ENCODE results near the gene NTM.

DNA sequence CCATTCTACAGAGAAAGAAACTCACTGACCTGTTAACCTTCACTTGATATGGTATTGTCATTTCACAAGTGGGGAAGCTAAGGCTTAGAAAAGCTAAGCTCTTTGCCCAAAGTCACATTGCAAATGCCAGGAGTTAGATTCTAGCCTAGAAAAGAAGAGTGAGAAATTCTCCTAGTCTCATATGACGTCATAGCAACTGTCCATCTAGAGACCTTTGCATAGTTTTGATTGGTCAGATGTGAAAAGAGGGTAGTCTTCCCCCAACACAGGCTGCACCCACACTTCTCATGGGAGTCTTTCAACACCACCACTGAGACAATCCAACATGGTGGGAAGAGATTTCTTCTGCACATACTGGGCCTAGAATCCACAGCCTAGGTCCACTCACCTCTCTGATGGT, 197.9 kb downstream of the NTM start:
- TF ChIP-seq, protein P1, sequence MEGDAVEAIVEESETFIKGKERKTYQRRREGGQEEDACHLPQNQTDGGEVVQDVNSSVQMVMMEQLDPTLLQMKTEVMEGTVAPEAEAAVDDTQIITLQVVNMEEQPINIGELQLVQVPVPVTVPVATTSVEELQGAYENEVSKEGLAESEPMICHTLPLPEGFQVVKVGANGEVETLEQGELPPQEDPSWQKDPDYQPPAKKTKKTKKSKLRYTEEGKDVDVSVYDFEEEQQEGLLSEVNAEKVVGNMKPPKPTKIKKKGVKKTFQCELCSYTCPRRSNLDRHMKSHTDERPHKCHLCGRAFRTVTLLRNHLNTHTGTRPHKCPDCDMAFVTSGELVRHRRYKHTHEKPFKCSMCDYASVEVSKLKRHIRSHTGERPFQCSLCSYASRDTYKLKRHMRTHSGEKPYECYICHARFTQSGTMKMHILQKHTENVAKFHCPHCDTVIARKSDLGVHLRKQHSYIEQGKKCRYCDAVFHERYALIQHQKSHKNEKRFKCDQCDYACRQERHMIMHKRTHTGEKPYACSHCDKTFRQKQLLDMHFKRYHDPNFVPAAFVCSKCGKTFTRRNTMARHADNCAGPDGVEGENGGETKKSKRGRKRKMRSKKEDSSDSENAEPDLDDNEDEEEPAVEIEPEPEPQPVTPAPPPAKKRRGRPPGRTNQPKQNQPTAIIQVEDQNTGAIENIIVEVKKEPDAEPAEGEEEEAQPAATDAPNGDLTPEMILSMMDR (IDR thresholded peaks at IDR 0.05): no peak
- TF ChIP-seq TP53 (CRISPR knock-in tag; IDR thresholded peaks at IDR 0.05): no peak
- TF ChIP-seq, protein P2, sequence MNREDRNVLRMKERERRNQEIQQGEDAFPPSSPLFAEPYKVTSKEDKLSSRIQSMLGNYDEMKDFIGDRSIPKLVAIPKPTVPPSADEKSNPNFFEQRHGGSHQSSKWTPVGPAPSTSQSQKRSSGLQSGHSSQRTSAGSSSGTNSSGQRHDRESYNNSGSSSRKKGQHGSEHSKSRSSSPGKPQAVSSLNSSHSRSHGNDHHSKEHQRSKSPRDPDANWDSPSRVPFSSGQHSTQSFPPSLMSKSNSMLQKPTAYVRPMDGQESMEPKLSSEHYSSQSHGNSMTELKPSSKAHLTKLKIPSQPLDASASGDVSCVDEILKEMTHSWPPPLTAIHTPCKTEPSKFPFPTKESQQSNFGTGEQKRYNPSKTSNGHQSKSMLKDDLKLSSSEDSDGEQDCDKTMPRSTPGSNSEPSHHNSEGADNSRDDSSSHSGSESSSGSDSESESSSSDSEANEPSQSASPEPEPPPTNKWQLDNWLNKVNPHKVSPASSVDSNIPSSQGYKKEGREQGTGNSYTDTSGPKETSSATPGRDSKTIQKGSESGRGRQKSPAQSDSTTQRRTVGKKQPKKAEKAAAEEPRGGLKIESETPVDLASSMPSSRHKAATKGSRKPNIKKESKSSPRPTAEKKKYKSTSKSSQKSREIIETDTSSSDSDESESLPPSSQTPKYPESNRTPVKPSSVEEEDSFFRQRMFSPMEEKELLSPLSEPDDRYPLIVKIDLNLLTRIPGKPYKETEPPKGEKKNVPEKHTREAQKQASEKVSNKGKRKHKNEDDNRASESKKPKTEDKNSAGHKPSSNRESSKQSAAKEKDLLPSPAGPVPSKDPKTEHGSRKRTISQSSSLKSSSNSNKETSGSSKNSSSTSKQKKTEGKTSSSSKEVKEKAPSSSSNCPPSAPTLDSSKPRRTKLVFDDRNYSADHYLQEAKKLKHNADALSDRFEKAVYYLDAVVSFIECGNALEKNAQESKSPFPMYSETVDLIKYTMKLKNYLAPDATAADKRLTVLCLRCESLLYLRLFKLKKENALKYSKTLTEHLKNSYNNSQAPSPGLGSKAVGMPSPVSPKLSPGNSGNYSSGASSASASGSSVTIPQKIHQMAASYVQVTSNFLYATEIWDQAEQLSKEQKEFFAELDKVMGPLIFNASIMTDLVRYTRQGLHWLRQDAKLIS (CRISPR knock-in tag; IDR thresholded peaks at IDR 0.05; ENCODE audit: borderline replicate concordance): no peak
- no peak for TF ChIP-seq MYBL2 (CRISPR knock-in tag; IDR thresholded peaks at IDR 0.05)
- TF ChIP-seq, protein P3, sequence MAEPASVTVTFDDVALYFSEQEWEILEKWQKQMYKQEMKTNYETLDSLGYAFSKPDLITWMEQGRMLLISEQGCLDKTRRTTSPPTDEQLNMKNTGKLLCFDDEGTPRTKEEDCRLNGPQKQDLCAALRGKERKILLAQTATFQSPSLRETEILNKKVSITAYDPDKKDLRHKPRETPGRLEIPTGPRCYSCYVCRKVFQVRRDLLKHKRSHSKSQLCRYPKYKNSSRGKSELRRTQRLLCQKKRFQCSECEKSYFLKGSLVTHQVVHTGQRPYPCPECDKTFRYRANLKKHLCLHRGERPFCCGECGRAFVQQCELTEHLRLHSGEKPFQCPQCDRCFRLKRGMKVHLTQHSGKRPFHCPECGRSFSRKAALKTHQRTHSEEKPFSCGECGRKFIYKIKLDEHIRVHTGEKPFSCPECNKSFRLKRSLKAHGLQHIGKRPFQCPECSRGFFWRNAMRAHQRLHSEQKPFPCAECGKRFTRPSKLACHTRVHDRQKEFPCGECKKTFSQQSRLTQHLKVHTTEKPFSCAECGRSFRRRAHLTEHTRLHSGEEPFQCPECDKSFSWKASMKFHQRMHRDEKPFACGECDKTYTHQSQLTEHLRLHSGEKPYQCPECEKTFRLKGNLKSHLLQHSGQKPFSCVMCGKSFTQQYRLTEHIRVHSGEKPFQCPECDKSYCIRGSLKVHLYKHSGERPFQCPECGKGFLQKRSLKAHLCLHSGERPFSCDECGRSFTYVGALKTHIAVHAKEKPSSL (CRISPR knock-in tag; conservative IDR thresholded peaks at IDR 0.05): no peak
- no peak for TF ChIP-seq GABPB1 (CRISPR knock-in tag; IDR thresholded peaks at IDR 0.05)
- TF ChIP-seq ETV6 (CRISPR knock-in tag; IDR thresholded peaks at IDR 0.05): no peak
- TF ChIP-seq TCF7 (CRISPR knock-in tag; IDR thresholded peaks at IDR 0.05; ENCODE audit: low read depth): no peak
- TF ChIP-seq, protein P4, sequence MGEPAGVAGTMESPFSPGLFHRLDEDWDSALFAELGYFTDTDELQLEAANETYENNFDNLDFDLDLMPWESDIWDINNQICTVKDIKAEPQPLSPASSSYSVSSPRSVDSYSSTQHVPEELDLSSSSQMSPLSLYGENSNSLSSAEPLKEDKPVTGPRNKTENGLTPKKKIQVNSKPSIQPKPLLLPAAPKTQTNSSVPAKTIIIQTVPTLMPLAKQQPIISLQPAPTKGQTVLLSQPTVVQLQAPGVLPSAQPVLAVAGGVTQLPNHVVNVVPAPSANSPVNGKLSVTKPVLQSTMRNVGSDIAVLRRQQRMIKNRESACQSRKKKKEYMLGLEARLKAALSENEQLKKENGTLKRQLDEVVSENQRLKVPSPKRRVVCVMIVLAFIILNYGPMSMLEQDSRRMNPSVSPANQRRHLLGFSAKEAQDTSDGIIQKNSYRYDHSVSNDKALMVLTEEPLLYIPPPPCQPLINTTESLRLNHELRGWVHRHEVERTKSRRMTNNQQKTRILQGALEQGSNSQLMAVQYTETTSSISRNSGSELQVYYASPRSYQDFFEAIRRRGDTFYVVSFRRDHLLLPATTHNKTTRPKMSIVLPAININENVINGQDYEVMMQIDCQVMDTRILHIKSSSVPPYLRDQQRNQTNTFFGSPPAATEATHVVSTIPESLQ (CRISPR knock-in tag; IDR thresholded peaks at IDR 0.05): no peak
- TF ChIP-seq ZNF281 (CRISPR knock-in tag; IDR thresholded peaks at IDR 0.05): no peak
- no peak for TF ChIP-seq ZNF121 (CRISPR knock-in tag; IDR thresholded peaks at IDR 0.05)
- TF ChIP-seq NR2C2 (CRISPR knock-in tag; IDR thresholded peaks at IDR 0.05): no peak
